ENCODE data around the gene FBN1. TPM values are rescaled to one million over a fixed set of nuclear protein-coding genes. Genes with fewer than 3 reads are reported as not detected.
A peak's percentile ranks its signal among the peaks of the same experiment; 100 is the strongest.

FBN1 gene
- 29.8 TPM for polyA plus RNA-seq (2013, experiment 1 of 4)
- 44.7 TPM for polyA plus RNA-seq (2013, experiment 2 of 4)
- 27.4 TPM for polyA plus RNA-seq (2013, experiment 3 of 4)
- polyA plus RNA-seq (2013, experiment 4 of 4) = 32.8 TPM

DNA sequence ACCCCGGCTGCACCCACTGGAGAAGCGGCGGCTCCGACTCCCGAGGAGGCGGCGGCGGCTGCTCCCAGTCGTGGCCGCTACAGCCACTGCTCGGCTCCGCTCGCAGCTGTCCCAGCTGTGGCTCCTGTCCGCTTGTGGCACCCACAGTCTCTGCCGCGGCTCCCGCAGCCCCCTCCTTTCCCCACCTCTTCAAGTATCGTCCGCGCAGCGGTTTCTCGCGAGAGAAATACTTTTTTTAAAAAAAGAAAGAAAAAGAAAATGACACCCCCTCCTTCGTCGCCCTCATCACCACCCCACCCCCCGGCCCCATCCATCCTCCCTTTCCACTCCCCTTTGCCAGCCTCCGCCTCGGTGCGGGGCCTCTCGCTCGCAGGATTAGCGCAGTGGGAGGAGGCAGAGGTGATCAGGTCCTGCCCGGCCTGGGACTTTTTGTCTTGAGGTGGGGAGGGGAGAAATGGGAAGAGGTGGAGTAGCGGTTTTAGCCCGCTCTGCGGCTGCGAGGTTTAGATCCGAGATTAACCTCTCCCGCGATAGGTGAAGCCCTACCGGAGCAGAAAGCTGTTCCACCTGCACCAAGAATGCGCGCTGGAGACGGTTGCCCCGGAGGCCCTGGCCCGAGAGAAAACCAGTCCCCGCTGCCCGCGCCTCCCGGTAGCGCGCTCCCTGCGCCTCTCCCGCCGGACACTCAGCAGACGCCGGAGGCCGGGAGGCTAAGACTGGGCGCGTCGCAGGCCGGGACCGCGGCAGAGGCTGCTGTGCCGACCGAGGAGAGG lies at the start of gene FBN1:
TSS of gene FBN1 (minus strand) at position 152 of the 773 bp plus-strand sequence. CDS start 940 bp downstream, outside the sequence.
- WGBS, 2 experiments = 1% methylated on average over 56 to 63 of the region's 66 CpGs
- Histone ChIP-seq H3K9me3 (ENCODE audit: control insufficient read depth, low read length) (no peaks in the 10 kb centered on the region), H3K36me3 (ENCODE audit: control insufficient read depth, insufficient read depth, low read length) (no peaks in the 10 kb centered on the region), H3K27me3 (ENCODE audit: control insufficient read depth, insufficient read depth, low read length, poor library complexity, severe bottlenecking) (peaks cover 19% of the 10 kb centered on the region), H3K4me1 (ENCODE audit: control insufficient read depth, insufficient read depth, low read length) (peaks cover 22% of the 10 kb centered on the region), H3K27ac (ENCODE audit: insufficient read depth, low read depth, low read length, poor library complexity, severe bottlenecking) (peak within 1 kb of the TSS; percentile 51), H3K4me3 (ENCODE audit: insufficient read depth, low read depth, low read length) (peak within 1 kb of the TSS; percentile 69)

DNA sequence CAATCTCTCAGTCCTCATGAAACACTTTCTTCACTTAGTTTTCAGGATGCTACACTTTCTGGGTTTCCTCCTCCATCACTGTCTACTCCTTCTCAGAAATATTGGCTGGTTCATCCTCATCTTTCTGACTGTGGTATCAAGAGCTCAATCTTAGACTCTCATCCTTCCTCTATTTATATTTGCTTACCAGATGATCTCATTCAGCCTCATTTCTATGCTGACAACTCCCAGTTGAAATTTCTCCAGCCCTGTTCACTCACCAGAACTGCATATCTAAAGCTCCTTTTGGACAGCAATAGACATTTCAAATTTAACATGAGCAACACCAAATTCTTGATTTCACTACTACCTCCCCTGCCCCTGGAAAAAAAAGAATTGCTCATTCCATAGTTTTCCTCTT lies 48.0 kb upstream of the FBN1 start:
- Histone ChIP-seq H3K27me3 (ENCODE audit: control insufficient read depth, insufficient read depth, low read length, poor library complexity, severe bottlenecking) (no peaks in the 10 kb centered on the region), H3K9me3 (ENCODE audit: control insufficient read depth, low read length) (no peaks in the 10 kb centered on the region), H3K36me3 (ENCODE audit: control insufficient read depth, insufficient read depth, low read length) (no peaks in the 10 kb centered on the region), H3K27ac (ENCODE audit: insufficient read depth, low read depth, low read length, poor library complexity, severe bottlenecking) (no peak overlapping the region), H3K4me3 (ENCODE audit: insufficient read depth, low read depth, low read length) (no peak overlapping the region), H3K4me1 (ENCODE audit: control insufficient read depth, insufficient read depth, low read length) (no peaks in the 10 kb centered on the region)

DNA sequence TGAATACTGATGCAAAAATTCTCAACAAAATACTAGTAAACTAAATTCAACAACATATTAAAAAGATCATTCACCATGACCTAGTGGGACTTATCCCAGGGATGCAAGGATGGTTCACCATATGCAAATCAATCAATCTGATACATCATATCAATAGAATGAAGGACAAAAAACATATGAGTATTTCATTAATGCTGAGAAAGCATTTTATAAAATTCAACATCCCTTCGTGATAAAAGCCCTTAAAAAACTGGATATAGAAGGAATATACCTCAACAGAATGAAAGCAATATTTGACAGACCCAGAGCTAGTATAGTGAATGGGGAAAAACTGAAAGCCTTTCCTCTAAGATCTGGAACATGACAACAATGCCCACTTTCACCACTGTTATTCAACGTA lies 43.0 kb upstream of the FBN1 start:
- Histone ChIP-seq H3K27ac (ENCODE audit: insufficient read depth, low read depth, low read length, poor library complexity, severe bottlenecking) (no peak overlapping the region), H3K36me3 (ENCODE audit: control insufficient read depth, insufficient read depth, low read length) (no peaks in the 10 kb centered on the region), H3K27me3 (ENCODE audit: control insufficient read depth, insufficient read depth, low read length, poor library complexity, severe bottlenecking) (no peaks in the 10 kb centered on the region), H3K9me3 (ENCODE audit: control insufficient read depth, low read length) (no peaks in the 10 kb centered on the region), H3K4me3 (ENCODE audit: insufficient read depth, low read depth, low read length) (no peak overlapping the region), H3K4me1 (ENCODE audit: control insufficient read depth, insufficient read depth, low read length) (no peaks in the 10 kb centered on the region)
- WGBS, 2 experiments = 71 to 100% methylated on average over 1 of the region's 2 CpGs

- no peaks in the 10 kb centered on the region for H3K9me3 ChIP-seq (ENCODE audit: control insufficient read depth, low read length)
- no peaks in the 10 kb centered on the region for H3K27me3 ChIP-seq (ENCODE audit: control insufficient read depth, insufficient read depth, low read length, poor library complexity, severe bottlenecking)
- H3K27ac ChIP-seq (ENCODE audit: insufficient read depth, low read depth, low read length, poor library complexity, severe bottlenecking) = no peak overlapping the region
- H3K4me3 ChIP-seq (ENCODE audit: insufficient read depth, low read depth, low read length) = no peak overlapping the region
- H3K4me1 ChIP-seq (ENCODE audit: control insufficient read depth, insufficient read depth, low read length) = no peaks in the 10 kb centered on the region
- WGBS, 2 experiments = 89 to 90% methylated on average over 4 of the region's 4 CpGs
- no peaks in the 10 kb centered on the region for H3K36me3 ChIP-seq (ENCODE audit: control insufficient read depth, insufficient read depth, low read length)
These were observed 38.7 kb upstream of the FBN1 start for GRCh38 chr15:48683991-48684765.

DNA sequence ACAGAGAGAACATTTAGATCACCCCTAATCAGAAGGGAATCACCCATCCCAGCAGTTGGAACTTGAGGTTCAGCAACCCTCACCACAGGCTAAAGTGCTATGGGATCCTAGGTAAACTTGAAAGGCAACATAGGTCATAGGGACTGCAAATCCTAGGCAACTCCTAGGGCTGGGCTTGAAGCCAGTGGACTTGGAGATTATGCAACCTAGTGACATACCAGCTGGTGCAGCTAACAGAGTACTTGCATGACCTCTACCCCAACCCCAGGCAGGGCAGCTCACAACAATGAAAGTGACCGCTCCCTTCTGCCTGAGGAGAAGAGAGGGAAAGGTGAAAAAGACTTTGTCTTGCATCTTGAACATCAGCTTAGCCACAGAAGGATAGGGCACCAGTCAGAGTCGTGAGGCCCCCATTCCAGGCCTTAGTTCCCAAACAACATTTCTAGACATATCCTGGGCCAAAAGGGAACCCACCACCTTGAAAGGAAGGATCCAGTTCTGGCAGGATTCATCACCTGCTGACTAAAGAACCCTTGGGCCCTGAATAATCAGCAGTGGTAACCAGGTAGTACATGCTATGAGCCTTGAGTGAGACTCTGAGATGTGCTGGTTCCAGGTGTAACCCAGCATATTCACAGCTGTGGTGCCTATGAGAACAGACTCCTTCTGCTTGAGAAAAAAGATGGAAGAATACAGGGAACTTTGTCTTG lies 37.6 kb upstream of the FBN1 start:
- Histone ChIP-seq H3K27ac (ENCODE audit: insufficient read depth, low read depth, low read length, poor library complexity, severe bottlenecking) (no peak overlapping the region), H3K36me3 (ENCODE audit: control insufficient read depth, insufficient read depth, low read length) (no peaks in the 10 kb centered on the region), H3K9me3 (ENCODE audit: control insufficient read depth, low read length) (no peaks in the 10 kb centered on the region), H3K4me3 (ENCODE audit: insufficient read depth, low read depth, low read length) (no peak overlapping the region), H3K4me1 (ENCODE audit: control insufficient read depth, insufficient read depth, low read length) (no peaks in the 10 kb centered on the region), H3K27me3 (ENCODE audit: control insufficient read depth, insufficient read depth, low read length, poor library complexity, severe bottlenecking) (no peaks in the 10 kb centered on the region)
- 88 to 90% methylated on average over 2 of the region's 2 CpGs for WGBS, 2 experiments

DNA sequence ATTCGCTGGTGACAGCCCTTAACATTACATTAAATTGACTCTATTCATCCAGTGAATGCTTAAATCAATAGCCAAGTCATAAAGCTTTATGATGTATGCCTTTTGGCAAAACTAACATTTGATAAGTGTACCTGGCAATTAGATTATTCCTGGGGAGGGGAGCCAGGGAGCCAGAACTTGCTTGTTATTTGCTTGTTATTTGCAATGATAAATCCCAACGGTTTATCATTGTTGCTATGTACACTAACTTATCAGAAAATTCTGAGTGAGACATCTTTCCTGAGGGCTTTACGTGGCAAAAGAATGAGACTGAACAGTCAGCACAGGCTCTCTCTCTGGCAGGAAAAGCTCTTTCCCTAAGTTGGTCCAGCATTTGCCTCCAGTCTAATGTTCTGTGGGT lies 35.8 kb upstream of the FBN1 start:
- 88 to 94% methylated on average over 2 to 3 of the region's 3 CpGs for WGBS, 2 experiments
- Histone ChIP-seq H3K36me3 (ENCODE audit: control insufficient read depth, insufficient read depth, low read length) (no peaks in the 10 kb centered on the region), H3K27ac (ENCODE audit: insufficient read depth, low read depth, low read length, poor library complexity, severe bottlenecking) (no peak overlapping the region), H3K9me3 (ENCODE audit: control insufficient read depth, low read length) (no peaks in the 10 kb centered on the region), H3K4me1 (ENCODE audit: control insufficient read depth, insufficient read depth, low read length) (no peaks in the 10 kb centered on the region), H3K27me3 (ENCODE audit: control insufficient read depth, insufficient read depth, low read length, poor library complexity, severe bottlenecking) (no peaks in the 10 kb centered on the region), H3K4me3 (ENCODE audit: insufficient read depth, low read depth, low read length) (no peak overlapping the region)

GRCh38 chr15:48680841-48681240 lies 35.3 kb upstream of the FBN1 start:
- H3K27me3 ChIP-seq (ENCODE audit: control insufficient read depth, insufficient read depth, low read length, poor library complexity, severe bottlenecking) = no peaks in the 10 kb centered on the region
- H3K9me3 ChIP-seq (ENCODE audit: control insufficient read depth, low read length) = no peaks in the 10 kb centered on the region
- WGBS, 2 experiments = 92 to 100% methylated on average over 1 of the region's 1 CpG
- no peak overlapping the region for H3K27ac ChIP-seq (ENCODE audit: insufficient read depth, low read depth, low read length, poor library complexity, severe bottlenecking)
- no peaks in the 10 kb centered on the region for H3K4me1 ChIP-seq (ENCODE audit: control insufficient read depth, insufficient read depth, low read length)
- H3K4me3 ChIP-seq (ENCODE audit: insufficient read depth, low read depth, low read length) = no peak overlapping the region
- no peaks in the 10 kb centered on the region for H3K36me3 ChIP-seq (ENCODE audit: control insufficient read depth, insufficient read depth, low read length)

GRCh38 chr15:48679952-48680351 lies 34.4 kb upstream of the FBN1 start:
- no peaks in the 10 kb centered on the region for H3K4me1 ChIP-seq (ENCODE audit: control insufficient read depth, insufficient read depth, low read length)
- H3K9me3 ChIP-seq (ENCODE audit: control insufficient read depth, low read length) = no peaks in the 10 kb centered on the region
- no peak overlapping the region for H3K27ac ChIP-seq (ENCODE audit: insufficient read depth, low read depth, low read length, poor library complexity, severe bottlenecking)
- WGBS, 2 experiments = 93% methylated on average over 2 of the region's 2 CpGs; no CpG with 5 or more reads in 1 of the 2 experiments
- no peak overlapping the region for H3K4me3 ChIP-seq (ENCODE audit: insufficient read depth, low read depth, low read length)
- H3K27me3 ChIP-seq (ENCODE audit: control insufficient read depth, insufficient read depth, low read length, poor library complexity, severe bottlenecking) = no peaks in the 10 kb centered on the region
- H3K36me3 ChIP-seq (ENCODE audit: control insufficient read depth, insufficient read depth, low read length) = no peaks in the 10 kb centered on the region

GRCh38 chr15:48678851-48679250 lies 33.3 kb upstream of the FBN1 start:
- Histone ChIP-seq H3K27me3 (ENCODE audit: control insufficient read depth, insufficient read depth, low read length, poor library complexity, severe bottlenecking) (no peaks in the 10 kb centered on the region), H3K27ac (ENCODE audit: insufficient read depth, low read depth, low read length, poor library complexity, severe bottlenecking) (no peak overlapping the region), H3K4me1 (ENCODE audit: control insufficient read depth, insufficient read depth, low read length) (no peaks in the 10 kb centered on the region), H3K4me3 (ENCODE audit: insufficient read depth, low read depth, low read length) (no peak overlapping the region), H3K9me3 (ENCODE audit: control insufficient read depth, low read length) (no peaks in the 10 kb centered on the region), H3K36me3 (ENCODE audit: control insufficient read depth, insufficient read depth, low read length) (no peaks in the 10 kb centered on the region)
- 93 to 95% methylated on average over 7 of the region's 7 CpGs for WGBS, 2 experiments

- Histone ChIP-seq H3K9me3 (ENCODE audit: control insufficient read depth, low read length) (no peaks in the 10 kb centered on the region), H3K4me3 (ENCODE audit: insufficient read depth, low read depth, low read length) (no peak overlapping the region), H3K4me1 (ENCODE audit: control insufficient read depth, insufficient read depth, low read length) (no peaks in the 10 kb centered on the region), H3K36me3 (ENCODE audit: control insufficient read depth, insufficient read depth, low read length) (no peaks in the 10 kb centered on the region), H3K27ac (ENCODE audit: insufficient read depth, low read depth, low read length, poor library complexity, severe bottlenecking) (no peak overlapping the region), H3K27me3 (ENCODE audit: control insufficient read depth, insufficient read depth, low read length, poor library complexity, severe bottlenecking) (no peaks in the 10 kb centered on the region)
- WGBS, 2 experiments = 93 to 100% methylated on average over 2 of the region's 2 CpGs
These were observed 32.3 kb upstream of the FBN1 start for GRCh38 chr15:48677821-48678220.

All from ectodermal cell (in vitro differentiated cells).